Thoracic aorta (tissue), 2 donors: ENCODE measurements around the gene PSAPL1. TPM values are rescaled to one million over a fixed set of nuclear protein-coding genes. Genes with fewer than 3 reads are reported as not detected.

Source experiments
- ATAC-seq: fragments of 150-250 bp; one replicate; pipeline ENCODE4 v1.8.0; 2017; ENCODE audit warnings: low read depth; ENCODE audit not compliant: insufficient number of reproducible peaks, low FRiP score
- DNase-seq: peaks from one replicate; pipeline ENCODE4 v3.0.0-alpha.2; 2020; ENCODE audit warnings: low spot score
- H3K27ac ChIP-seq, 2 donors: fragments of 200-600 bp; sonication (generic); 1 replicate in 1 of 2; 2 replicates in 1 of 2; pipeline ENCODE4 v1.5.1; 2016; ENCODE audit warnings: mild to moderate bottlenecking in 2 of 2, moderate library complexity in 2 of 2
- H3K27me3 ChIP-seq: fragments of 200-600 bp; sonication (generic); replicated peaks from 2 replicates; pipeline ENCODE4 v1.6.0; 2016; ENCODE audit warnings: mild to moderate bottlenecking; ENCODE audit not compliant: insufficient read depth
- H3K36me3 ChIP-seq: fragments of 200-600 bp; sonication (generic); one replicate; pipeline ENCODE4 v1.5.1; 2016
- H3K4me1 ChIP-seq, 2 donors: fragments of 200-600 bp; sonication (generic); 1 replicate in 1 of 2; 2 replicates in 1 of 2; pipeline versions ENCODE4 v1.5.1 to v1.6.0; 2016; ENCODE audit warnings: low read depth in 2 of 2, mild to moderate bottlenecking in 1 of 2; ENCODE audit not compliant: control insufficient read depth in 1 of 2
- H3K4me3 ChIP-seq: fragments of 200-600 bp; sonication (generic); 2 replicates; pipeline ENCODE4 v1.5.1; 2016; ENCODE audit warnings: mild to moderate bottlenecking
- H3K9me3 ChIP-seq: fragments of 200-600 bp; sonication (generic); 2 replicates; pipeline ENCODE4 v1.5.1; 2016
- CTCF ChIP-seq: fragments of 200-600 bp; sonication (generic); IDR thresholded peaks from one replicate; pipeline ENCODE4 v1.5.1; 2019; ENCODE audit warnings: antibody characterized with exemption
- total RNA-seq, 2 donors: library from RNA; depleted of rRNA; stranded (reverse); fragments of >200 nt; gene quantifications; one replicate each; pipeline versions ENCODE4 v1.1.0 to v1.2.3, GENCODE V29; 2016

Gene PSAPL1
- total RNA-seq, 2 donors from 2014 or later: 0.14 TPM; not detected in 1

GRCh38 chr4:7411896-7412553 is 22.7 kb downstream of the PSAPL1 start:
- no peak for DNase-seq
- Histone ChIP-seq H3K27me3 (no peaks in the 10 kb centered on the region), H3K27ac (no peak overlapping the region), H3K4me3 (no peak overlapping the region), H3K9me3 (peaks cover under 1% of the 10 kb centered on the region), H3K4me1 (peaks cover 0 to 9% of the 10 kb centered on the region in 2 donors), H3K36me3 (no peaks in the 10 kb centered on the region)
- no peak for ATAC-seq
- TF ChIP-seq CTCF: no peak

- Histone ChIP-seq H3K4me1 (peaks cover 0 to 9% of the 10 kb centered on the region in 2 donors), H3K27me3 (no peaks in the 10 kb centered on the region), H3K27ac (no peak overlapping the region), H3K4me3 (no peak overlapping the region), H3K36me3 (no peaks in the 10 kb centered on the region), H3K9me3 (peaks cover 3% of the 10 kb centered on the region)
- ATAC-seq (no peak), DNase-seq (no peak)
- TF ChIP-seq CTCF: no peak
Measured at GRCh38 chr4:7411491-7411890, 23.2 kb downstream of the PSAPL1 start.

- no peak for DNase-seq
- peaks cover 0 to 9% of the 10 kb centered on the region in 2 donors for H3K4me1 ChIP-seq
- no peak for TF ChIP-seq CTCF
- H3K27ac ChIP-seq: no peak overlapping the region
- H3K27me3 ChIP-seq: no peaks in the 10 kb centered on the region
- no peaks in the 10 kb centered on the region for H3K36me3 ChIP-seq
- no peak overlapping the region for H3K4me3 ChIP-seq
- peaks cover 3% of the 10 kb centered on the region for H3K9me3 ChIP-seq
- ATAC-seq: no peak
Measured at GRCh38 chr4:7410446-7410845, 24.3 kb downstream of the PSAPL1 start.

- Histone ChIP-seq H3K36me3 (no peaks in the 10 kb centered on the region), H3K27me3 (no peaks in the 10 kb centered on the region), H3K27ac (no peak overlapping the region), H3K4me3 (no peak overlapping the region), H3K9me3 (peaks cover 3% of the 10 kb centered on the region), H3K4me1 (peaks cover 0 to 12% of the 10 kb centered on the region in 2 donors)
- ATAC-seq (no peak), DNase-seq (no peak)
- TF ChIP-seq CTCF: no peak
Measured at GRCh38 chr4:7408166-7408565, 26.6 kb downstream of the PSAPL1 start.

GRCh38 chr4:7403001-7403400 is 31.7 kb downstream of the PSAPL1 start:
- ATAC-seq (no peak), DNase-seq (no peak)
- no peaks in the 10 kb centered on the region for H3K27me3 ChIP-seq
- H3K27ac ChIP-seq: no peak overlapping the region
- H3K9me3 ChIP-seq: peaks cover 3% of the 10 kb centered on the region
- H3K4me3 ChIP-seq: no peak overlapping the region
- H3K4me1 ChIP-seq: peaks cover 0 to 6% of the 10 kb centered on the region in 2 donors
- TF ChIP-seq CTCF: no peak
- no peaks in the 10 kb centered on the region for H3K36me3 ChIP-seq
